GM21367 (cell line): ENCODE results near the gene CXXC4.

Experiments used
- ATAC-seq: cut with Tn5 transposase; IDR thresholded peaks from one replicate; pipeline ENCODE4 v1.9.1; 2021; ENCODE audit not compliant: unreplicated experiment

The CXXC4 gene

GRCh38 chr4:104494822-104495559, at the start of gene CXXC4:
CXXC4 (minus strand) TSS chr4:104494894; CDS start chr4:104491802, 3,092 bp downstream.
- no peak for ATAC-seq

GRCh38 chr4:104533156-104533555, 38.5 kb upstream of the CXXC4 start:
- no peak for ATAC-seq

DNA sequence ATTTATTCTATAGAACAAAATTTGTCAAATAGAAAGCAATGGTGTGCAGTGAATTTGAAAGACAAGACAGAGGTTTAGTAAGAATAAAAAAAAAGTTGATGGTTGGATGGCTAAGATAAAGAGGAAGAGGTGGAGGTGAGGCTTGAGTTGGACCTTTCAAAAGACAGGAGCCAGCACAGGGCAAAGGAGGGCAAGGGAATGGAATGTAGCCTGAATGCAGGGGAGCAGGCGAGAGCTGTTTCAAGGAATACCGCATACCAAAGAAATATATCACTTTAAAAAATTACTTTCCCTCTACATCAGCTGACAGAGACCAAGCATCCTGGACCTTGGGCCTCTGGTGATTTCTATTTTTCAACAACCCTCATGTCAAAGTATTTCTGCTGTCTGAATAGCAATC, 38.0 kb upstream of the CXXC4 start:
- no peak for ATAC-seq

DNA sequence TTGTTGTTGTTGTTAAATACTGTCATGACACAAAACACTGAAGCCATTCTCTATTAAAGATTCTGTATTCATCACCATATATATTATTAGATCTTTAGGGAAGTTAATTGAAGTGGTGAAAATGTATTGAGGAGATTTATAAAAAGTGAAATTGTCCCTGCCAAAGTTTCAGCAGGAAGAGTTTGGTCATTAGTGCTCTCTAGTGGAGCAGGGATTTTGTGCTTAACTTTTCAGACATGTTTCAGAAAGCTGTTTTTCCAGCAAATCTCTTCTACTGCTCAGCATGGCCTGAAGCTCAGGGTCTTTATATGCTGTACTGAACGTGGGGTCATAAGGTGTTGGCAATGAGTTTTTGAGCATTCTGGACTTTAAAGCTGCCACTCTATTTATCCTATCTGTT, 36.7 kb upstream of the CXXC4 start:
- no peak for ATAC-seq

DNA sequence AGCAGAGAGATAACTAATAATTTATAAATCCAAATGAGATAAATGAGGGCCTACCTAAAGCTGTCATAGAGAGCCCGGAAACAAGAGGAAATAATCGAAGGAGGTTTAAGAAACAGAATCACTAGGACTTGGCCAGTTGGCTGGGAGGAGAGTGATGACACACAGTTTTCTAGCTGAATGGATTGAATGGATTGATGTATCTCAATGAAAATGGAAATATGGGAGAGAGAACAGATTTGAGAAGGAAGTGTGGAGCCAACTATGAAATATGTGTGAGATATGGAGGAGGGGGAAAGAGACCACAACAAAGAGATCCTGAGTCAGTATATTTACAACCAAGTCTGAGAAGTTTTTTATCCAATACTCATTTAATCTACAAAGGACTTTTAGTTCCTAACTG, 35.7 kb upstream of the CXXC4 start:
- ATAC-seq = no peak

DNA sequence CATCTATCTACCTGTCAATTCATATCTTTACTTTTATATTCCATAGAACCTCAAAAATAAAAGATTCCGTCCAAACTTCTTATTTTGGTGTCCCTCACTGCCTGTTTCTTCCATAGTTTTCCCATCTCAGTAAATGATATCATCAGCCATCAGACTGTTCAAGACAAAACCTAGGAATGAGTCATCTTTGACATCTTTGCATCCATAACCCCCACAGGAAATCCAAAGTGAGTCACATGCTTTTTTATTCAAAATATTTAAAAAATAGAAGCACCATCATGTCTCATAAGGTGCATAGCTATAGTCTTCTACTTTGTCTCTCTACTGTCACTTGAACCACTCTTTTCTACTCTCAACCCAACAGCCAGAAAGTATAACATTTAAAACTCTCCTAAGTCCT, 29.9 kb upstream of the CXXC4 start:
- ATAC-seq = no peak

- no peak for ATAC-seq
Measured at GRCh38 chr4:104524026-104524425, 29.3 kb upstream of the CXXC4 start.

GRCh38 chr4:104519588-104519987, 24.9 kb upstream of the CXXC4 start:
- ATAC-seq = peak; percentile 94

- ATAC-seq = no peak
Measured at GRCh38 chr4:104516884-104517283, 22.2 kb upstream of the CXXC4 start.

GRCh38 chr4:104508224-104508623, 13.5 kb upstream of the CXXC4 start:
- no peak for ATAC-seq

- no peak for ATAC-seq
Measured at GRCh38 chr4:104507112-104507511, 12.4 kb upstream of the CXXC4 start.

DNA sequence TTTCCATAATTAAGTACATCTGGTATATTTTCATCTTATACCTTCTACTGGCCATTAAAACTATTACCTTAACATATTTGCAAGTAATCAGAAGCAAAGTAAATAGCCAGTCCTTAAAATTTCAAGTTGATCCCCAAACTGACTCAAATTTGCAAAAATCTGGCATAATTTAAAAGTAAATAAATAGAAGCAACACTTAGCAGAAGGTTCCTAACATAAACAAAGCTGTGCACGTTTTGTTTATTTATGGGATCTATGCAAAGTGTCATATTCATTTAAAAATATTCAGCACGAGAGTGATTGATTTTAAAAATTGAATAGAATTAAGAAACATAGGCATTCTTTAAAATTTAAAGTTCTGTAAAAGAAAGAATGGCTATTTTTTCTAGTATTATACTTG, 9.8 kb upstream of the CXXC4 start:
- ATAC-seq = no peak

GRCh38 chr4:104502471-104502870, 7.8 kb upstream of the CXXC4 start:
- no peak for ATAC-seq

DNA sequence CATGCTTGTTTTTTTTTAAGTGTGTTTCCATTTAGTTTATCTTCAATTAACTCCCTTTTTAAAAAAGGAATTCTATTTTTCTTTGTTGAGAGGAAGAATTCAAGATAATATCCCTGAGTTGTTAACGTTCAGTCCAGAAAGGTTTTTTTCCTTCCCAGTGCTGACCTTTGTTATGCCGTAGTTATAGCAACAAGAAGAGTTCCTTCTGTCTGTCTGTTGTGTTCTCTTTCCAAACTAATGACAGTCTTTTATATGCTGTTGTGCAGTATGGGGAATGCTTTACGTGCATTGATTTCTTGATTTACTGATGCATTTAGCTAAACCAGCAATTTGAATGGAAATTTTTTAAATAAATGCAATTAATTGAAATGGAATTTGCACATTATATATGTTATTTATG, 6.6 kb upstream of the CXXC4 start:
- no peak for ATAC-seq

- ATAC-seq = no peak
Measured at GRCh38 chr4:104500442-104500841, 5.7 kb upstream of the CXXC4 start.

DNA sequence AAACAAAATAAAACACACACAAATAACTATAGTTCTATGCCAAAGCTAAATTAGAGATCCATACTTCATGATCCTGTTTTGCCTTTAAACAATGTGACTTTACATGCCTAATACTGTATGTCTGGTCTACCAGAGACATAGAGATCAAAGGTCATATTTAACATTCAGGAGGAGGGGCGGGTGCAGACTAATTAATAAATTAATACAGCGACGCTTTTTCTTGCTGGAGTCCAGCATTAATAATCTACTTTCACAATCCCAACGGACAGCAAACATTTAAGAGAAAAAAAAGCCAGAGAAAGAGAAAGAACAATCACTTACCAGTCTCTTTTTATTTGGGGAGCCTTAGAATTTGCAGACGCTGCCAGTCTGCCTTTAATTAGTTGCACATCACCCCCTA, 509 bp downstream of the CXXC4 start:
- ATAC-seq = no peak

DNA sequence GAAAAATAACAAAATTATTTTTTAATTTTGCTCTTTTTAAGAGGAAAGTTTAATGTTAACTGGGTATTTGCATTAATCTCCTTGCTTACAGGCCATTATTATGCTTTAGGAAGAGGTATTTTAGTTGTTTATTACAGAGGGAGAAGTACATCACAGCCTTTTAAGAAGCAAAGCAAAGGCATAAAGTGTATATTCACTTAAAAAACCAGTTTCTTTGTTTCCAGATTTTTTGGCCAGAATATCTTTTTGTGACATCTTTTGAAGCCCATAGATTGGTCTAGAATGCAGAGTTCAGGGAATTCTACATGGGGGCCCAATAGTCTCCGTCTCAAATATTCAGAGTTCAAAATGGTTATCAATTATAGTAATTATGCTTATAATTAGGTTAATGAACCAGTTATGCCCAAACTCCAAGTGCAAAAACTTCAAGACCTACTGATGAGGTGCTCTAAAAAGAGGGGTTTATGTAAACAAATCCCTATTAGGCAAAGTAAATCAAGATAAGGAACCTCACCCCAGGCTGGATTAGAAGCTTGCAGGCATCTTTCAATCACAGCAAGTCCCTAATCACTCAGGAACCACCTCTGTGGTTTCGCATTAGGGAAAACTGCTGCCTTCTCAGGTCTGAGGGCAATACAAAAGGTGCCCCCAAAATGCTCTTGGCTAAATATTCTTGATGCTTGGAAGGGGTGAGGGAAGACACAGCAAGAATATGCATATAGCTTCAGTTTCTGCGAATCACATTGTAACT, 1.4 kb downstream of the CXXC4 start:
- no peak for ATAC-seq

DNA sequence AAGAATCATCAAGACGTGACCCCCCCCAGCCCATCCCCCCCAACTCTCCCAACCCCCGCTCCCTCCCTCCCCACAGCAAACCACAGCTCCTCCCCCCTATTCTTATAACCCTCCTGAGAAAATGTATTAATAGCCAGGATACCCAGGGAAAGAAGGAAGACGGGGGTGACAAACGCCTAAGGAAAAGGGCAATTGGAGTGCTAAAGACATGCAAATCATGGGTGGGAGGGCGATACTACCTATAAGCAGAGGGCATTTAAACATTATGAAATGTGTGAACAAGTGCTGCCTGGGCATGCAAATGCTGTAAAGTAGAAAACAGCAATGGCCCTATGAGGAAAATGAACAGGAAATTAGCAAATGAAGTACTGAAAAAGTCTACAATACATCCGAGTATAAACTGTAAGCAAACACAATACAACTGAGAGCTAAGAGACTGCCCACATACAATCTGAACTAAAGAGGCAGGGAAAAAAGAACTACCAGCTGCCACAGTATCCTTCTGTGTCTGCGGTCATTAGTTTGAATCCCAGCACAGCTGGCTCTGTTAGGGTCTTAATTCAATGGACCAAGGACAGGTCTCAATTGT, 2.4 kb downstream of the CXXC4 start:
- ATAC-seq = peak; percentile 30

DNA sequence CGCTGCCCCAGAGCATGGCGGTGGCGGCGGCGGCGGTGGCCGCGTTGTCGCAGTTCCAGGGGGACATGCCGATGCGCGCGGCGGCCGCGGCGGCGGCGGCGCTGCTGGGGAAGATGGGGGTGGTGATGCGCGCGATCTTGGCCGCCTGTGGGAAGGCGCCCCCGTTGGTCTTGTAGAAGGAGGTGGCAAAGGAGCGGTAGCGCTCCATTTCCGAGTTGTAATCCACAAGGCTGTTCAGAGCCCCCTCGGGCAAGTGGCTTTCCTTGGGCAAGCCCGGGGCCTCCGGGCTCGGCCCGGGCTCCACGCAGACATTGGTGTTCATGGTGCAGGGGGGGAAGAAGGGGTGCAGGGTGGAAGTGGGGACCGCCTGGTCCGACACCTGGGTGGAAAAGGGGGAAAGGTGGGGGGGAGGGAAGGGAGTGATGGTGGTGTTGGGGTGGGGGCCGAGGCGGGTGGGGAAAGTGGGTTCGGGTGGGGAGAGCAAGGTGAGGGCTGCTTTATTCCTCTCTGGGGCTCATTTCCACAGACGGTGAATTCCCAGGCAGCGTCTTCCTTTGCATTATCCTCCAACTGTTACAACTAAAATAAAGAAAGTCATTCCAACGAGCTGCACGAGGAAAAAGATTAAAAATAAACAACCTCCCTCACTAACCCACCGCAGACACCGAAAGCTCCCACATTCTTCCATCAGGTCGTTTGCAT, 3.1 kb downstream of the CXXC4 start:
- peak; percentile 23 for ATAC-seq

DNA sequence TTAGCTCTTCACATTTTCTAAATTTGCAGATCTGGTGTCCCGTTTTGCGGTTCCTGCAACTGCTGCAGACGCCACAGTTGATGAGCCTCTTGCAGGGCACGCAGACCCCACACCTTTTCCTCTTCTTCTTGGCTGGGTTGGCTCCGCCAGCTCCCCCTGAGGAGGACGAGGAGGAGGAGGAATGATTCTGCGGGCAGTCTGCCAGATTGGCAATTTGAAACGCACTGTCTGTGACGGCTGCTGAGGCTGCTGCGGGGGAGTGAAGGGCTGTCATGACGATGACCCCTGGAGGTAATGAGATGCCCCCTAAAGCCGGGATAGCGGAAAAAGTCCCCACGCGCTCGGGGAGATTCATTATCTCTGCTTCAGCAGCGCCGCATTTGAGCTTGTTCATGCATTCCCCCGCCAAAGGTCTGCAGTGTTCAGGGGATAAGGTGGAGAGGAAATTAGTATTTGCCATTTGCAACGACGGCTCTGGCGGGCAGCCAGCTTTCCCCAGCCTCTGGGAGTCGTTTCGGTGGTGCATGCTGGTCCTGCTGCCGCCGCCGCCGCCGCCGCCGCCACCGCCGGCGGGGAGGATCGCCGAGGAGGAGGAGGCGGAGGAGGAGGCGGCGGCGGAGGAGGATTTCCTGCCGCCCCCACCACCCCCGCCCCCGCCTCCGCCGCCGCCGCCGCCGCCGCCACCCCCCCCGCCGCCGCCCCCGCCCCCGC, 3.8 kb downstream of the CXXC4 start:
- ATAC-seq = peak; percentile 30
